Measurements from ENCODE around the gene ZNHIT6.

Gene ZNHIT6

GRCh38 chr1:85665932-85666331 is 42.3 kb downstream of the ZNHIT6 start:
- Histone ChIP-seq H2AK5ac (ENCODE audit: low read length, severe bottlenecking) (no peak overlapping the region), H2BK120ac (ENCODE audit: low read depth, low read length) (no peak overlapping the region), H3K27ac (ENCODE audit: low read length, poor library complexity, severe bottlenecking) (no peak overlapping the region), H2AFZ (ENCODE audit: low read depth, low read length) (no peak overlapping the region), H3K4me1 (ENCODE audit: control insufficient read depth, insufficient read depth, low read depth, low read length) (peaks cover 1% of the 10 kb centered on the region), H3K4me2 (ENCODE audit: low read length, poor library complexity, severe bottlenecking) (no peak overlapping the region), H3K79me1 (replicated peaks; ENCODE audit: low read length, poor library complexity, severe bottlenecking) (peaks cover 7% of the 10 kb centered on the region), H3K9ac (ENCODE audit: low read length) (no peak overlapping the region), H3K18ac (ENCODE audit: low read depth in 1 of 2, low read length in 2 of 2) (no peak overlapping the region), H4K91ac (ENCODE audit: low read length) (no peak overlapping the region), H2BK5ac (ENCODE audit: low read depth, low read length, poor library complexity, severe bottlenecking) (no peak overlapping the region), H3K27me3 (ENCODE audit: control insufficient read depth in 1 of 2, insufficient read depth in 1 of 2, low read length in 2 of 2) (no peaks in the 10 kb centered on the region), H3K23ac (ENCODE audit: low read length in 2 of 2) (no peak overlapping the region), H3K4me3 (ENCODE audit: insufficient read depth in 1 of 2, low read depth in 1 of 2, low read length in 2 of 2) (no peak overlapping the region), H4K8ac (ENCODE audit: low read length) (no peak overlapping the region), H3K14ac (ENCODE audit: low read length in 2 of 2) (no peak overlapping the region), H3K36me3 (ENCODE audit: control insufficient read depth in 1 of 2, insufficient read depth in 2 of 2, low read depth in 1 of 2, low read length in 2 of 2) (peaks cover 0 to 42% of the 10 kb centered on the region in 2 experiments), H2BK15ac (ENCODE audit: low read depth, poor library complexity, severe bottlenecking) (no peak overlapping the region), H3K4ac (ENCODE audit: low read depth in 1 of 2, low read length in 2 of 2) (no peak overlapping the region), H3K9me3 (ENCODE audit: control insufficient read depth, low read length) (no peaks in the 10 kb centered on the region), H2BK12ac (ENCODE audit: low read length in 2 of 2) (no peak overlapping the region)
- DNase-seq: no peak
- WGBS: no CpG with 5 or more reads among the region's 1 CpG

DNA sequence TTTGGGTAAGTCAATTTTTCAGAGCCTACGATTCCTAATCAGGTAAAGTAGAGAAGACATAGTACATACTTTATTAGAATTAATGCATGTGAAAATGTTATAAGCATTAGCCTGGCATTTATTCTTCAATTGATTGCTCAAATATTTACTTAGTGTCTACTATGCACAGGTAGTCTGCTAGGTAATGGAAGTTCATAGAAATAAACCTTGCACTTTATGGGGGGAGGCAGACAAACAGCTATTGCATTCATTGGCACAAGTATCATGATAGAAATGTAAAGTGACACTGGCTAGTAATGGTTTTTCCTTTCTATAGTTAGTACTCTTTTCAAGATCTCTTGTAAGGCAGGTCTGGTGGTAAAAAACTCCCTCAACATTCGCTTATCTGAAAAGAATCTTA is 44.9 kb downstream of the ZNHIT6 start:
- H3K9ac ChIP-seq (ENCODE audit: low read length): no peak overlapping the region
- DNase-seq: no peak
- no peaks in the 10 kb centered on the region for H3K27me3 ChIP-seq (ENCODE audit: control insufficient read depth in 1 of 2, insufficient read depth in 1 of 2, low read length in 2 of 2)
- no peak overlapping the region for H4K8ac ChIP-seq (ENCODE audit: low read length)
- no peak overlapping the region for H3K14ac ChIP-seq (ENCODE audit: low read length in 2 of 2)
- no peak overlapping the region for H2BK5ac ChIP-seq (ENCODE audit: low read depth, low read length, poor library complexity, severe bottlenecking)
- H3K18ac ChIP-seq (ENCODE audit: low read depth in 1 of 2, low read length in 2 of 2): no peak overlapping the region
- no CpG with 5 or more reads among the region's 2 CpGs for WGBS
- H3K4me3 ChIP-seq (ENCODE audit: insufficient read depth in 1 of 2, low read depth in 1 of 2, low read length in 2 of 2): no peak overlapping the region
- peaks cover 3% of the 10 kb centered on the region for H3K79me1 ChIP-seq (replicated peaks; ENCODE audit: low read length, poor library complexity, severe bottlenecking)
- no peak overlapping the region for H3K23ac ChIP-seq (ENCODE audit: low read length in 2 of 2)
- peaks cover 0 to 29% of the 10 kb centered on the region in 2 experiments for H3K36me3 ChIP-seq (ENCODE audit: control insufficient read depth in 1 of 2, insufficient read depth in 2 of 2, low read depth in 1 of 2, low read length in 2 of 2)
- H2BK120ac ChIP-seq (ENCODE audit: low read depth, low read length): no peak overlapping the region
- no peak overlapping the region for H3K27ac ChIP-seq (ENCODE audit: low read length, poor library complexity, severe bottlenecking)
- H2AFZ ChIP-seq (ENCODE audit: low read depth, low read length): no peak overlapping the region
- no peak overlapping the region for H3K4me2 ChIP-seq (ENCODE audit: low read length, poor library complexity, severe bottlenecking)
- H2AK5ac ChIP-seq (ENCODE audit: low read length, severe bottlenecking): no peak overlapping the region
- H4K91ac ChIP-seq (ENCODE audit: low read length): no peak overlapping the region
- no peaks in the 10 kb centered on the region for H3K9me3 ChIP-seq (ENCODE audit: control insufficient read depth, low read length)
- no peak overlapping the region for H2BK15ac ChIP-seq (ENCODE audit: low read depth, poor library complexity, severe bottlenecking)
- no peak overlapping the region for H2BK12ac ChIP-seq (ENCODE audit: low read length in 2 of 2)
- H3K4ac ChIP-seq (ENCODE audit: low read depth in 1 of 2, low read length in 2 of 2): no peak overlapping the region
- H3K4me1 ChIP-seq (ENCODE audit: control insufficient read depth, insufficient read depth, low read depth, low read length): peaks cover 1% of the 10 kb centered on the region

DNA sequence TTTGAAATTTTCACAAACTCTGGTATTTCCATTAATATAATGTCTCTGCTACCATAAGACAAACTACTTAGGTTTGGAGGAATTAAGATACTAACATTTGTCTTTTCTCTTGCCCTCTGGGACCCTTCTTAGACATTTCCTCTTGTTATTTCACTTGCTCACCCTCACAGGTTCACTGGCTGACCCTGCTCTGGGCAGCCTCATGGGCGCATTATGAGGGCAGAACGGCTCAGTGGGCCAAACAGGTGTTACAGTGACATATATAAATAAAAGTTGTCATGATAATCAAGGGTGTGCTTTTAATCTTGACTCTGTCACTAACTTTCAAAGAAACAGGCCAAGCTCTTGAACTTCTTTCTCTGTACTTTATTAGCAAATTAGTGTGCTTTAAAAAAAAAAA is 46.5 kb downstream of the ZNHIT6 start:
- DNase-seq: no peak
- Histone ChIP-seq H4K8ac (ENCODE audit: low read length) (no peak overlapping the region), H2BK12ac (ENCODE audit: low read length in 2 of 2) (no peak overlapping the region), H3K36me3 (ENCODE audit: control insufficient read depth in 1 of 2, insufficient read depth in 2 of 2, low read depth in 1 of 2, low read length in 2 of 2) (peaks cover 0 to 22% of the 10 kb centered on the region in 2 experiments), H4K91ac (ENCODE audit: low read length) (no peak overlapping the region), H3K18ac (ENCODE audit: low read depth in 1 of 2, low read length in 2 of 2) (no peak overlapping the region), H3K27ac (ENCODE audit: low read length, poor library complexity, severe bottlenecking) (no peak overlapping the region), H2BK120ac (ENCODE audit: low read depth, low read length) (no peak overlapping the region), H3K4me3 (ENCODE audit: insufficient read depth in 1 of 2, low read depth in 1 of 2, low read length in 2 of 2) (no peak overlapping the region), H3K23ac (ENCODE audit: low read length in 2 of 2) (no peak overlapping the region), H3K14ac (ENCODE audit: low read length in 2 of 2) (no peak overlapping the region), H2BK5ac (ENCODE audit: low read depth, low read length, poor library complexity, severe bottlenecking) (no peak overlapping the region), H3K27me3 (ENCODE audit: control insufficient read depth in 1 of 2, insufficient read depth in 1 of 2, low read length in 2 of 2) (no peaks in the 10 kb centered on the region), H2AK5ac (ENCODE audit: low read length, severe bottlenecking) (no peak overlapping the region), H3K9ac (ENCODE audit: low read length) (no peak overlapping the region), H3K9me3 (ENCODE audit: control insufficient read depth, low read length) (no peaks in the 10 kb centered on the region), H3K79me1 (replicated peaks; ENCODE audit: low read length, poor library complexity, severe bottlenecking) (peaks cover 3% of the 10 kb centered on the region), H2AFZ (ENCODE audit: low read depth, low read length) (no peak overlapping the region), H3K4ac (ENCODE audit: low read depth in 1 of 2, low read length in 2 of 2) (no peak overlapping the region), H2BK15ac (ENCODE audit: low read depth, poor library complexity, severe bottlenecking) (no peak overlapping the region), H3K4me2 (ENCODE audit: low read length, poor library complexity, severe bottlenecking) (no peak overlapping the region), H3K4me1 (ENCODE audit: control insufficient read depth, insufficient read depth, low read depth, low read length) (peaks cover 1% of the 10 kb centered on the region)
- WGBS: no CpG with 5 or more reads among the region's 2 CpGs

DNA sequence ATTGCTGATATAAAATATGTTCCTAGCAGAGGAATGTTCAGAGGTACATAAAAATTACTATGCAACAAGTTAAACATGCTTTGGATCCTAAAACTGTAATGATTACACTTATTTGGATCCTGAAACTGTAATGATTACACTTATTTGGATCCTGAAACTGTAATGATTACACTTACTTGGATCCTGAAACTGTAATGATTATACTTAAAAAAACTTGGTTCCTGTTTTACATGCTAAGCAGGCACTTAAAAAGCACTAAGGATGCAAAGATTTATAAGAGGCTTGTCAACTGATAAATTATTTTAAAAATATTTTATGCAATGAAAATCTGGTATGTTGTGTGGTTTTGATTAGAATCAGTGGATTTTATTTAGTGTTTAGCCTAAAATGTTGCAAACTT is 47.7 kb downstream of the ZNHIT6 start:
- no peak overlapping the region for H3K23ac ChIP-seq (ENCODE audit: low read length in 2 of 2)
- H3K9me3 ChIP-seq (ENCODE audit: control insufficient read depth, low read length): no peaks in the 10 kb centered on the region
- H3K18ac ChIP-seq (ENCODE audit: low read depth in 1 of 2, low read length in 2 of 2): no peak overlapping the region
- no peak overlapping the region for H3K4ac ChIP-seq (ENCODE audit: low read depth in 1 of 2, low read length in 2 of 2)
- peaks cover 1% of the 10 kb centered on the region for H3K4me1 ChIP-seq (ENCODE audit: control insufficient read depth, insufficient read depth, low read depth, low read length)
- no peak overlapping the region for H3K4me2 ChIP-seq (ENCODE audit: low read length, poor library complexity, severe bottlenecking)
- no peak overlapping the region for H2AFZ ChIP-seq (ENCODE audit: low read depth, low read length)
- H2BK15ac ChIP-seq (ENCODE audit: low read depth, poor library complexity, severe bottlenecking): no peak overlapping the region
- H3K27me3 ChIP-seq (ENCODE audit: control insufficient read depth in 1 of 2, insufficient read depth in 1 of 2, low read length in 2 of 2): no peaks in the 10 kb centered on the region
- peak overlapping the region; percentile 72 for H3K27ac ChIP-seq (ENCODE audit: low read length, poor library complexity, severe bottlenecking)
- H2BK120ac ChIP-seq (ENCODE audit: low read depth, low read length): no peak overlapping the region
- DNase-seq: no peak
- H3K36me3 ChIP-seq (ENCODE audit: control insufficient read depth in 1 of 2, insufficient read depth in 2 of 2, low read depth in 1 of 2, low read length in 2 of 2): peaks cover 0 to 16% of the 10 kb centered on the region in 2 experiments
- H3K79me1 ChIP-seq (replicated peaks; ENCODE audit: low read length, poor library complexity, severe bottlenecking): peaks cover 3% of the 10 kb centered on the region
- H2BK12ac ChIP-seq (ENCODE audit: low read length in 2 of 2): no peak overlapping the region
- H3K14ac ChIP-seq (ENCODE audit: low read length in 2 of 2): no peak overlapping the region
- no peak overlapping the region for H2AK5ac ChIP-seq (ENCODE audit: low read length, severe bottlenecking)
- no peak overlapping the region for H4K8ac ChIP-seq (ENCODE audit: low read length)
- H2BK5ac ChIP-seq (ENCODE audit: low read depth, low read length, poor library complexity, severe bottlenecking): no peak overlapping the region
- H3K9ac ChIP-seq (ENCODE audit: low read length): peak overlapping the region; percentile 8
- H4K91ac ChIP-seq (ENCODE audit: low read length): no peak overlapping the region
- no peak overlapping the region for H3K4me3 ChIP-seq (ENCODE audit: insufficient read depth in 1 of 2, low read depth in 1 of 2, low read length in 2 of 2)
